Astrocyte of the hippocampus (primary cell): ENCODE results near the gene PPP2R3A.
"Not testable (repeated sequence)": the region's sequence is repeated elsewhere in the genome, so short reads cannot be mapped to it uniquely, and the experiment has no call there.

ENCODE experiments used
- DNase-seq: peaks from one replicate; pipeline ENCODE4 v3.0.0; 2011; ENCODE audit warnings: low read depth, low spot score

Gene PPP2R3A

DNA sequence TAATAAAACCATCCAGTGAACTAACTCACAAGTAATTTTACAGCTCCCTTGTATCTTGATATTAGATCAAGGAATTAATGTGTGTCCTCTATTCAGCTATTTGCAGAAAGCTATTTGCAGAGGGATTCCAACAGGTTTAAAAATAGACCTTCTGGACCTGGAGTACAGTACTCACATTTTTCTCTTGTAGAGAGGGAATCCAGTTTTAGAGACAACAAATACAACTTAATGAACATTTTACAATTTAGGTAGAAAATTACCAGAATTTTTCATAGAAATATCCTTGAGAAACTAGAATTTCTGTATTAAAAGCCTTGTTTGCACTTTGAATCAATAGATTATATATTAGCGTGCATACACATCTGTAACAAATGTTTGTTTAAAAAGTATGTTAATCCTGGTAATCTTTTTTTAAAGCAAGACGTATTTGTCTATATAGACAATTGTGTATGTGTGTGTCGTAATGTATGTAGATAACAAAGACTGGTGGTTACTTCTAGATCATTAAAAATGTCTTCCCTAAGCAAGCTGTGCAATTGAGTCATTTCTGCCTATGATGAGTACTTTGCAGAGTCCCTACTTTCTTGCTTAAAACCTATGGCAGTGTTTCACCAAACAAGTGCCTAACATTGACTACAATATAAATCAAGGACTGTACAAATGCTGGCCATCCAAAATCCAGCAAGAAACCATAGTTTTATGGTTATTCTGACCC, 57.9 kb downstream of the PPP2R3A start:
- no peak for DNase-seq

DNA sequence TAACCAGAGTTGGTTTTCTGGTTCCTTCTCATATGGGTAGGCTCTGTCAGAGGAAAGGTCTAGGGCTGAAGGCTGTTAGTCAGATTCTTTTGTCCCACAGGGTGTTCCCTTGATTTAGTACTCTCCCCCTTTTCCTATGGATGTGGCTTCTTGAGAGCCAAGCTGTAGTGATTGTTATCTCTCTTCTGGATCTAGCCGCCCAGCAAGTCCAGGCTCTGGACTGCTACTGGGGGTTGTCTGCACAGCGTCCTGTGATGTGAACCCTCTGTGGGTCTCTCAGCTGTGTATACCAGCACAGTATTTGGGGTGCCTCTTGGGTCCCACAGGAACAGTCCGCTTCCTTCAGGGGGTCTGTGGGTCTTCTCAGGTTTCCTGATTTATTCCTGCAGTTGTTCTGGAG, 70.8 kb downstream of the PPP2R3A start:
- no peak for DNase-seq

DNA sequence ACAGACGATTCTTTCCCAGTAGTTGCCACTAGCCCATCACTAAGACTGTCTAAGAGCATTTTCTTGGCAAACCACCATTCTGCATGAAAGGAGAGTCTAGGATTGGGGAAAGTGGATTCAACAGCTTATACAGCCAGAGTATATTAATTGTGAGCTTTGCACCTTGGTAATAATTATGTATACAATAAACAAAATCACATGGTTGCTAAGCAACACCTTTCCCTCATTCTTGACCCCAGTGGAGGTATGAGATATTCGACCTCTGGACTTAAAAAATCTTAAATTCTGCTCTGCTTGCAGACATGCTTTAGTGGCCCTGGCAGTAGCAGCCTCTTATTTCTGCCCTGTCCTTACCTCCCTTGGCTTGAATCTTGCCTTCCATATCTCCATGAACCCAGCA, 73.1 kb downstream of the PPP2R3A start:
- no peak for DNase-seq

DNA sequence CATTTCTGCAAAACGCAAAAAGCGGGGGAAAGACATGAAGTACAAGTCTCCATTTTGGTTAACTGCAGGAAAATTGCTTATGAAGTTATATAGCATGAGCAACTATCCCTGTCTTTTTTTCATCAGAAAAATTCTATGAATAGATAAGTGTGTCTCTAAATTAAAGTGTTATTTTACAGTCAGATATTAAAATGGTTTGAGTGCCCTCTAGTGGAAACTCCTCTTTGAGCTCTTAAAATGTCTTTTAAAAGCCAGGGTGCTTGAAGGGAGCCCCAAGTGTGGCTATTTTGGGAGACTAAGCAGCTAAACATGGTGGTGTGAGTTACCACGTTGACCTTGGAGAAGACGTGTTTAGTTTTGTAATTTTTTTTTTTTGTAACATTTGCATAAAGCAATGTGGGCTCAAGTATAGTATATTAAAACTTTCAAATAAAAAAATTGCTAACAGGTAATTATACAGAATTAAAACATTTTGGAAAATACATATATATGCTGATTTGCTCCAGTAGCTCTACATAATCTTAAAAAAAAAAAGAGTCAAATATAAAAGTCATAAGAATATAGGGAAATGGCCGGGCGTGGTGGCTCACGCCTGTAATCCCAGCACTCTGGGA, 77.2 kb downstream of the PPP2R3A start:
- DNase-seq = peak; percentile 65

DNA sequence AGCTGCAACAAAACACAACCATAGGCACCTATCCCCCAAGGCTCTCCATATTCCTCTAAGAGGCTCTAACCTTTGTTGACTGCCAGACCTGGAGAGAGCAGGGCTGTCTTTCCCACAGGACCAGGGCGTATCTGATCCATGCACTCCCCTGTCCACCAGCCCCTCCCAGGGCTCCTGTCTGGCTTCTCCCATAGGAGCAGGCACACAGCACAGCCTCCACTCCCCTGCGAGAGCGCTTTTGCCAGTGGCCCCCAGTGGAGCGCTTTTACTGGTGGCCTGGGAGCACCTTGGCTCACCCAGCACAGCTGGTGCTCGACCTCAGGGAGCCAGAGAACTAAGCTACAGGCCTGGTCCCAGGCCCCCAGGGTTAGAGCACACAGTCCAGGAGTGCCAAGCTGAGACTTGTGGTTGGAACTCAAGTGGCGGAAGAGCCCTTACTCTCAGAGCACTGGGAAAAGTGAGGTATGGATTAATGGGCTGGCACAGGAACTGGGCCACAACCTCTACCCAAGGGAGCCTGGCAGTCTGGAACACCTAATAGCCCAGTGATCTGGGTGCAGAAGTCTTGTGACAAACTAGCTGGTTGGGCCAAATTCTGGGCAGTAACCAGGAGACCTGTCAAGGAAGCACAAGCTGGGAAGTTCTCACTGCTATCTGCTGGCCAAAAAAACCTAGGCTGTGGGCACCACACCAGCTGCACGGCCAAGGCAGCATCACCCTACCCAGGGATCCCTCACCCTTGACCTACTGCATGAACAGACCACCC, 79.6 kb downstream of the PPP2R3A start:
- no peak for DNase-seq

DNA sequence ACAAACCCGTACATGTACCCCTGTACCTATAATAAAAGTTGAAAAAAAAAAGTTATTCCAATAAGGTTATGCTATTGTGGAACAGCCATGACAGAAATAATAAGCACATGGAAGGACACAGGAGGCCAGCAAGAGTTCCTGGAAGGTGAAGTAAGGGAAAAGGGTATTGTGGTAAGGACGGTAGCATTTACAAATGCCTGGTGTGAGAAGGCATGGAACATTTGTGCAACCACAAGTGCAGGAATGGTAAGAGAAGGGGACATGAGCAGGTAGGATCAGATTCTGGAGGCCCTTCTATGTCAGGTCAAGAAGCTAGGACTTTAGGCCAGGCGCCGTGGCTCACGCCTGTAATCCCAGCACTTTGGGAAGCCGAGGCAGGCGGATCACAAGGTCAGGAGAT, 82.5 kb downstream of the PPP2R3A start:
- DNase-seq = no peak

DNA sequence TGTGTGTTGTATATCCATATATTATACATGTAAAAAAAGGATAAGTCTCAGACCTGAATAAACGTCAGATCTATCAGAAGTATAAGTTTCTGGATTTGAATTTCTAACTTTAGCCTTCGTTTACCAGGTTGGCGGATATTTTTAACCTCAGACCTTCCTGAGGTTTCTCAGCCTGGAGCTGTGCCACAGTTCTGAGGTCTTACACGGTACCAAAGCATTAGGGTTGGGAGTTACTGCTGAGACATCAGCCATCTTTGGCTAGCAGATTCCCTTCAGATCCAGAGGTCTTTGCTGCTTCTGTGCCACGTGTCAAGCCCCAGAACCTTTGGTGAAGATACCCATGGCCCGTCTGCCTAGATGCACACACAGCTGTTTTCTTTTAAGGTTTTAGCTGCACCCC, 84.7 kb downstream of the PPP2R3A start:
- peak; percentile 53 for DNase-seq

DNA sequence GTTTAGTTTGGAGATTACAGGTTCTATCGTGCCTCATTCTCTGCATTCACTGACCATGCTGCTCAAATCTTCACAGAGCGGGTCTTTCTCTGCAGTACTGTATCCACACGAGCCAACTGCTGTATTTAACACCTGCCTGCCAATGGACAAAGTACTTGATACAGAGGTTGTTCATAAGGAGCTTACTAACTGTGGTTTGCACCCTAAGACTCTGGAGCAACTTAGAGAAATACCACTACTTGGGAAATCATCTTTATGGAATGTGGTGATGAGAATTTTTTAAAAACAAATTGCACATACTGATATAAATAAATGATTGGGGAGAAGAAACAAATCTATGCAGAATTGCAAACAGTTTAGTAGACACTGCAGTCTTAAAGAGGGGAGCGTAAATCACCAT, 90.0 kb downstream of the PPP2R3A start:
- DNase-seq = no peak

DNA sequence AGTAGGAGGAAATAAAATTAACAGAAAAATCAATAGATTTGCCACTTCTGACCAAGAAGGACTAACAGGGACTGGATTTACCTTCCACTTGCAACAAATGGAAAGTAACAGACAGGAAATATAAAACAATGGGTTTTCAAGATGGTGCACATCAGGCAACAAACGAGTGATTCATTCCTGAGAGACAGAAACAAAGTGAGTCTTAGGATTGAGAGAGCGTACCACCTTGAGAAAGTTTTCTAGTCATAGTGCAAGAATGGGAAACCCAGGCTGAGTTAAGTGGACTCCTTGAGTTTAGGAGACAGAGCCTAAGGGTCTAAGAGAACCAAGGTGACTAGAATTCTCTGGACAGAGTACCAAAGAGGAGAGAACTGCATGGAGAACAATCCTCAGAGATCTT, 101.7 kb downstream of the PPP2R3A start:
- no peak for DNase-seq

DNA sequence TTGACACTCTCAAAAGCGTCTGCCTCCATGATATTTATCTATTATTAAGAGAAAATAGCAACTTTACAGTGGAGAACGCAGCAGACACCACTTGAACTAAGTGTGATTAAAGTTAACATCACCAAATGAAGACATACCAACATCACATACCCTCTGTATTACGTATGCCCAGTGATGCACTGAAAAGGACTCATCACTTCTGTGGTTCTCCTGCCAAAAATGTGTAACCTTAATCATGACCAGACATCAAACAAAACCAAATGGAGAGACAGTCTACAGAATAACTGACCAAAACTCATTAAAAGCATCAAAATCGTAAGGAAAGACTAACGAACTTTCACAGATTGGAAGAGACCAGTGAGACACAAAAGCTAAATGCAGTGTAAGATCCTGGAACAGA, 103.2 kb downstream of the PPP2R3A start:
- peak; percentile 7 for DNase-seq

DNA sequence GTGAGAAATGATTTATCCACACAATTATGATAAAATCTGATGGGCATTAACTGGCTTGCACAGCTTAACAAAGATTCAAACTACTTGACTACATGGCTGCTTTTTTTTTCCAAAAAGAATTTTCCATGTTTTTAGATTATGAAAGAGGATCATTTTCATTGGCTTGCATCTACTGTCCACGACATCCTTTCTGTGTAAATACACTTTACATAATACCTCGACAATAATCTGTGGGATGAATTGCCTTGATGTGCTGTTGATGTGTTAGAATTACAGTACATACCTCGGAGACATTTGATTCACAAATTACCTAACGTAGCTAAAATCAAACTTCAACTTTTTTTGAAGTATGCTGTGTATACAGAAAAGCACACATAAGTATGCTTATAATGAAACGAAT, 104.4 kb downstream of the PPP2R3A start:
- no peak for DNase-seq

DNA sequence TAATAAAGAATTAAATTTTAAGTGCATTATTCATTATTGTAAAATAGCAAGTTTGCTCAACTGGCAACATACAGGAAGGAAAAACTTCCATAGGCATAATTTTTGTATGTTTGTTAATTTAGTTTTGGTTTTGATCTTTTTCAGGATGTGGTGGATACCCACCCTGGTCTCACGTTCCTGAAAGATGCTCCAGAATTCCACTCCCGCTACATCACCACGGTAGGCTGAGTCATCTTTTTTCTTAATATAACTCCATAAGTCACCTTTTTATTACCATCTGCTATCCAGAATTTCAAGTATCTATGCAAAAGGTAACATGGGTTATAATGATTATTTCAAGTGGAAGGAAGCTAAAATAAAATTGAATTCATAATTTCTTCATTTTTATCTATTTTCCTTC, 104.8 kb downstream of the PPP2R3A start:
- DNase-seq = peak; percentile 61

DNA sequence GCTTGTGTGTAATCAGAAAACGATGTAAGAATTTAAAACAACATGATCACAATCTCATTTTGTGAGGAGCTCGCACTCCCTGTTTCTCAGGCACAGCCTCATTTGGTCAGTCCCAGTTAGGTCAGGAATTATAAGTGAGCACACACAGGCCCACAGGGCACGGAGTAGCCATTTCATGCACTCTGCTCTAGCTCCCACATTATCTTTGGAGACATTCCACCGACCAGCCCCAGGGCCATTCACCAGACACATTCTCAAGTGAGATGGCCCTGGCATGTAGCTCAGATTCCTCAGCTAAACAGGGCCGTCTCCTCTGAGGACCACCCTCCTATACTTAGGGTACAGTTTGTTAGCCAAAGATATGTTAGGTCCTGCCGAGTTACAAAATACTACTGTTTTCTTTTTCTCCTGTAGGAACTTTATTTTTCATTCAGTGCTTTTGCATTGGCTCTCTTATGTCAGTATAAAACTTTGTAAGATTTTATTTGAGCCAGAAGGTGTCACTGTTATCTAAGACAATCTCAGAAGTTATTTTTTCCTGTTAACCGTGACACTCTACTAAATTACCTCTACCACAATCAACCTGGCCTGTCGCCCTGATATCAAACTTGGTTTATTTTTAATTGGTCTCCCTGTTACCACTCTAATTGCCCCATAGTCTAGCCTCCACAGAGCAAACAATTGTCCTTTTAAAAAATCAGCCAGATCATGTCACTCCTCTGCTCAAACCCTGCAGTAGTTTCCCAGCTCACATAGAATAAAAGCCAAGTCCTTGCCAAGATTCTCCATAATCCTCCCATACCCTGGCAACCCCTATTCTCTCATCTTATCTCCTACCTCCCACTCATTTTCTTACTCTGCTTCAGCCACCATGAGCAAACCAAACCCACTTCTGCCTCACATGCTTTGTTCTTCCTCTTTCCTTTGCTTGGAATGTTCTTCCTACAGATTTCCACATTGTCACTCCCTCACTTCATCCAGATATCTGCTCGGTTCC, 105.7 kb downstream of the PPP2R3A start:
- peak; percentile 68 for DNase-seq

DNA sequence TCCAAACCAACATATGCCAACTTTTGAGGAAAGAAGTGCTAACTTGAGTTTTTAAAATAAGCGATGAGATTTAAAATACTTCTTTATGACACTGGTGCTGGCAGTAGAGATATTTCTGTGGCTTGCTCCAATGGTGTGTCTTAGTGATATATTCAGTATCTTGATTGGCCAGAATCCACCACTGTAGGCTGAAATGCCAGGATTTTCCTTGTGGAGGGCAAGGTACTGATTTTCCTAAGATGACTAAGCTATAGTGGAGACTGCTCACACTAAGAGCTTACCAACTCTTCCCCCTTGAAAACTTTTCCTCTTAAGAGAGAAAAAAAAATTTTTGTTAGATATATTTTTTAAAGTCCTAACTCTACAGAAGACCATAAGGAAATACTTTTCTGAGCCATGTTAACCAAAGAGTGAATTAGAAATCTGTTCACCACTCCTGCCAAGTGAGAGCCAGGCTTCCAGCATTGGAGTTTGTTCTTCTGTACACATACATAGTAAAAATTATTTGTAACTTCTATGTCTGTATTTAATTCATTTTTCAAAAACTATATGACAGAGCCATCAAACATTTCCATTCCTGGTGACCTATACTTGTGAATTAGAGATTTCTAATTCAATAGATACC, 109.1 kb downstream of the PPP2R3A start:
- peak; percentile 21 for DNase-seq

DNA sequence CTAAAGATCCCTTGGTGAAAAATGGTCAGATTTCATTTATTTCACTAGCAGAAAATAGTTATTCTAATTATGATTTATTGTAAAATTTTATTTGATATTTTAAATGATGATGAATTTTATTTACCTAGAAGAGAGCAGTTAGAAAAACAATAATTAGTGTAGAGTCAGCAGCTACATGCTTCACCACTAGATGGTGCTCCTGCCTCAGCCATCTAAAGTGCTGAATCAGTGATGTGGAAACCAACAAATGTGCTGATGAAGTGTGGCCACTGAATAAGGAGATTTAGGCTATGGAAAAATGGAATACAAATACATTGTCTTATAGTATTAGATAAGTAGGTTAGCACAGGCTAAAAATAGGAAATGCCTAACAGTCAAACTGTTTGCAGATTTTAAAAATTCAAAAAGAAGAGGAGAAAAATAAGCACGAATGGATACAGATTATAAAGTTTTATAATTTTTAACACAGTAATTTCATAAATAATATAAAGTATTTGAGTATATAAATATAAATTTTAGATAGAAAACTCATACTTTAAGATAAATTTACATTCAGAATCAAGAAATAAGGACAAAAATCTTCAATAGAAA, 109.8 kb downstream of the PPP2R3A start:
- DNase-seq = peak; percentile 88

DNA sequence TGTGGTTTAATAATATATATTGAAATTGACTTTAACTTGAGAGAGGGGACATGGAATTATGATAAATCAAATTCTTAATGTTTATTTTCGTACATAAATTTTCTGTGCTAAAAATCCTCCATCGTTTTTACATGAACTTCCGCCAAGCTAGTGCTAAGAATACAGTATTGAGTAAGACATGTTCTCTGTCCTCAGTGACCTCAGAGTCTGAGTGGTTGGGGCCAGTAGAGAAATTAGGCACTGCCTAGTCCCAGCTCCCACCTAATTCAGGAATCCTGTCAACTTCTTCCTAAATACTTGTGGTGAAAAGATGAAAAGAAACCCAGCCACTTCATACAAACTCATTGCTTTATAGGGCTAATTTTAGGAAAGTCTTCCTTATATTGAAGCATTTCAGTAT, 110.3 kb downstream of the PPP2R3A start:
- peak; percentile 27 for DNase-seq

DNA sequence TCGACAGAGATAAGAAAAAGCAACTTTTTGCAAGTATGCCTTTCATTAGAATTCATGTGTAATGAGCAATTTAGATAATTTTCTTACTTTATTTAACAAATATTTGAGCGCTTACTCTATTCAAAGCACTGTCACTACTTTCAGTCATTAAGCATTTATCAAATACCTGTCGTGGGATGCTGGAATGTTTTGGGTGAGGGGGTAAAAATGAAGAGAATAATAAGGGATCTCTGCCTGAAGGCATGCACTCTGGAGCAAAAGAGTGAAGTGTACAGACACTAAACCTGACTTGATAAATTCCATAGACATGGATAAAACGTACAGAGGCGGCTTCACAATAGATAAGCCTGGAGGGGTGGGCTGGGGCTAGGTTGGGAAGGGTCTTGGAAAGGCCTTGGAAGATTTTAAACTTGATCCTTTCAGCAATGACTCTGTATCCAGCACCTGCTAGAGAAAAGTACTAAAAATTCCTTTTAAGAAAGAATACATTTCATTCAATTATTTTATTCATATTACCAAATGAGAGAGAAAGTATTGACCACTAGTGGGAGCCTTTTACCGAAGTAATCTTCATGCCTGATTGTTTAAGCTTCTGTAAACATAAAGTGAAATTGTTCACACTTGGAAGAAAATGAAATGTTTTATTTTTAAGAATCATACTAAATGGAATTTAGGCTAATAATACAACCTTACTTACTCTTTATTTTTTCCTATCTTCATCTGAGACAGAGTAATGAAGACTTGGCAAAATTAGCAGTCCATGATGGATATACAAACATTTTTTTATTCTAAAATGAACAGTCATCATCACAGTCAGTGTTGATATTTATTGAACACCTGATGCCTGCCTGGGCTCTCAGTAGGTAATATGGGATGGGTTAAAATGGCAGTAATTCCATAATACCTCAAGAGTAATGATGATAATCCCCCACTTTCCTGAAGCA, 113.2 kb downstream of the PPP2R3A start:
- DNase-seq = peak; percentile 46

DNA sequence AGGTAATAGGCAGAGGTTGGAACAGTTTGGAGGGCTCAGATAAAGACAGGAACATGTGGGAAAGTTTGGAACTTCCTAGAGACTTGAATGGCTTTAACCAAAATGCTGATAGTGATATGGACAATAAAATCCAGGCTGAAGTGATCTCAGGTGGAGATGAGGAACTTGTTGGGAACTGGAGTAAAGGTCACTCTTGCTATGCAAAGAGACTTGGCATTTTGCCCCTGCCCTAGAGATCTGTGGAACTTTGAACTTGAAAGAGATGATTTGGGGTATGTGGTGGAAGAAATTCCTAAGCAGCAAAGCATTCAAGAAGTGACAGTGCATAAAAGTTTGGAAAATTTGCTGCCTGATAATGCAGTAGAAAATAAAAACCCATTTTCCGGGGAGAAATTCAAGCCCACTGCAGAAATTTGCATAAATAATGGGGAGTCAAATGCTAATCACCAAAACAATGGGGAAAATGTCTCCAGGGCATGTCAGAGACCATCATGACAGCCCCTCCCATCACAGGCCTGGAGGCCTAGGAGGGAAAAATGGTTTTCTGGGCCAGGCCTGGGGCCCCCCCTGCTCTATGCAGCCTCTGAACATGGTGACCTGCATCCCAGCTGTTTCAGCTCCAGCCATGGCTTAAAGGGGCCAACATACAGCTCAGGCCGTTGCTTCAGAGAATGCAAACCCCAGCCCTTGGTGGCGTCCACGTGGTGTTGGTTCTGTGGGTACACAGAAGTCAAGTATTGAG, 118.3 kb downstream of the PPP2R3A start:
- not testable (repeated sequence) for DNase-seq

DNA sequence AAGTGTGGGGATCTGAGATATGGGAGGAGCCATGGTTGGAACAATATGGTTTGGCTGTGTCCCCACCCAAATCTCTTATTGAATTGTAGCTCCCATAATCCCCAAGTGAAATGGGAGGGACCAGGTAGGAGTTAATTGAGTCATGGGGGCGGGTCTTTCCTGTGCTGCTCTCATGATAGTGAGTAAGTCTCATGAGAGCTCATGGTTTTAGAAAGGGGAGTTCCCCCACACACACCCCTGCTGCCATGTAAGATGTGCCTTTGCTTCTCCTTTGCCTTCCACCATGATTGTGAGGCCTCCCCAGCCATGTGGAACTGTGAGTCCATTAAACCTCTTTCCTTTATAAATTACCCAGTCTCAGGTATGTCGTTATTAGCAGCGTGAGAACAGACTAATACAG, 119.5 kb downstream of the PPP2R3A start:
- not testable (repeated sequence) for DNase-seq
